MCF 10A (cell line): Measurements from ENCODE around the gene CLIP1. TPM values are rescaled to one million over a fixed set of nuclear protein-coding genes. Genes with fewer than 3 reads are reported as not detected.

ENCODE experiments used
- BruUV-seq: library from RNA; stranded (reverse); fragments of 400-500 nt; replicated peaks from 2 replicates; lab custom pipeline; 2021; lab: Mats Ljungman, UMichigan
- CTCF ChIA-PET: fragments of 300-600 bp; sonication (Branson Sonifier 250); formaldehyde crosslinking; extraction: SDS; loops from one replicate; lab custom pipeline; 2021; ENCODE audit warnings: antibody characterized with exemption, inconsistent platforms; lab: Yijun Ruan, JAX
- POLR2A ChIA-PET: fragments of 300-600, 350-650 bp; sonication (Branson Sonifier 250); formaldehyde crosslinking; extraction: SDS; loops from one replicate; lab custom pipeline; 2020; ENCODE audit warnings: antibody characterized with exemption, inconsistent platforms; lab: Yijun Ruan, JAX
- DNase-seq: peaks from one replicate; pipeline ENCODE4 v3.0.0-alpha.2; 2018; ENCODE audit not compliant: unreplicated experiment
- H3K27ac Mint-ChIP-seq: one replicate; pipeline ENCODE4 v1.8.0; 2022; ENCODE audit warnings: mild to moderate bottlenecking, low read depth, mixed read lengths; ENCODE audit not compliant: unreplicated experiment
- H3K27me3 Mint-ChIP-seq: one replicate; pipeline ENCODE4 v1.8.0; 2022; ENCODE audit warnings: mixed read lengths; ENCODE audit not compliant: insufficient read depth, unreplicated experiment
- H3K36me3 Mint-ChIP-seq: one replicate; pipeline ENCODE4 v1.8.0; 2022; ENCODE audit warnings: mild to moderate bottlenecking, moderate library complexity, mixed read lengths; ENCODE audit not compliant: insufficient read depth, unreplicated experiment
- H3K4me1 Mint-ChIP-seq: one replicate; pipeline ENCODE4 v1.8.0; 2022; ENCODE audit warnings: mixed read lengths; ENCODE audit not compliant: insufficient read depth, unreplicated experiment
- H3K4me3 Mint-ChIP-seq: one replicate; pipeline ENCODE4 v1.8.0; 2022; ENCODE audit warnings: mild to moderate bottlenecking, moderate library complexity, mixed read lengths; ENCODE audit not compliant: unreplicated experiment
- H3K9me3 Mint-ChIP-seq: one replicate; pipeline ENCODE4 v1.8.0; 2022; ENCODE audit warnings: mixed read lengths; ENCODE audit not compliant: unreplicated experiment
- CTCF ChIP-seq: fragments of 200-600 bp; IDR thresholded peaks from one replicate; pipeline ENCODE4 v1.8.0; 2022; ENCODE audit warnings: antibody characterized with exemption, mild to moderate bottlenecking; ENCODE audit not compliant: unreplicated experiment
- intact Hi-C: fragments of 100-400 bp; cut with micrococcal nuclease; formaldehyde crosslinking; loops from 2 replicates; pipeline ENCODE4 v1.14.1; 2022
- total RNA-seq: library from RNA; stranded (reverse); gene quantifications from 2 replicates; pipeline ENCODE4 v1.2.3, GENCODE V29; 2022

CLIP1 gene
- total RNA-seq, 1 experiment from 2014 or later: 92.6 TPM

- DNase-seq: no peak
- no TSS peak for BruUV-seq
- no peaks in the 10 kb centered on the region for H3K27me3 Mint-ChIP-seq
- no peaks in the 10 kb centered on the region for H3K4me1 Mint-ChIP-seq
- POLR2A ChIA-PET: no interaction called here
- H3K36me3 Mint-ChIP-seq: peaks cover 96% of the 10 kb centered on the region
- intact Hi-C loops: no loop called here
- no peak overlapping the region for H3K4me3 Mint-ChIP-seq
- no peaks in the 10 kb centered on the region for H3K9me3 Mint-ChIP-seq
- no peak for TF ChIP-seq CTCF
- H3K27ac Mint-ChIP-seq: no peak overlapping the region
- CTCF ChIA-PET: no interaction called here
Measured at GRCh38 chr12:122295877-122296276, 126.6 kb downstream of the CLIP1 start.

- ChIA-PET CTCF (no interaction called here), POLR2A (no interaction called here)
- H3K27ac Mint-ChIP-seq: no peak overlapping the region
- intact Hi-C loops: no loop called here
- no peak overlapping the region for H3K4me3 Mint-ChIP-seq
- no peaks in the 10 kb centered on the region for H3K9me3 Mint-ChIP-seq
- no peaks in the 10 kb centered on the region for H3K27me3 Mint-ChIP-seq
- no peak for DNase-seq
- TF ChIP-seq CTCF: no peak
- no TSS peak for BruUV-seq
- peaks cover 80% of the 10 kb centered on the region for H3K36me3 Mint-ChIP-seq
- no peaks in the 10 kb centered on the region for H3K4me1 Mint-ChIP-seq
Measured at GRCh38 chr12:122293081-122293480, 129.4 kb downstream of the CLIP1 start.

GRCh38 chr12:122291431-122291830 lies 131.0 kb downstream of the CLIP1 start:
- BruUV-seq: no TSS peak
- TF ChIP-seq CTCF: no peak

GRCh38 chr12:122283680-122284079 lies 138.8 kb downstream of the CLIP1 start:
- Mint-ChIP-seq H3K27me3 (no peaks in the 10 kb centered on the region), H3K9me3 (no peaks in the 10 kb centered on the region), H3K36me3 (peaks cover 68% of the 10 kb centered on the region), H3K4me3 (no peak overlapping the region), H3K27ac (no peak overlapping the region), H3K4me1 (no peaks in the 10 kb centered on the region)
- ChIA-PET CTCF (no interaction called here), POLR2A (no interaction called here)
- TF ChIP-seq CTCF: no peak
- DNase-seq: no peak
- BruUV-seq: no TSS peak
- intact Hi-C loops: no loop called here

More at GRCh38 chr12:122291431-122291830, 131.0 kb downstream of the CLIP1 start:
- POLR2A ChIA-PET: interaction anchor here (0.5 kb wide), 1 partner anchor 17 kb away, joined by 3 read pairs; no protein-coding TSS in a partner anchor
- CTCF ChIA-PET: no interaction called here
- Mint-ChIP-seq H3K9me3 (no peaks in the 10 kb centered on the region), H3K27ac (no peak overlapping the region), H3K36me3 (peaks cover 80% of the 10 kb centered on the region), H3K4me3 (no peak overlapping the region), H3K27me3 (no peaks in the 10 kb centered on the region), H3K4me1 (no peaks in the 10 kb centered on the region)
- no peak for DNase-seq
- intact Hi-C loops: no loop called here
